Activated naive CD8-positive, alpha-beta T cell treated with anti-CD3 and anti-CD28 coated beads, Interleukin-2, amount 50 U/mL, for 16 hours (primary cell): ENCODE data around the gene TMEM120B.
"Not testable (repeated sequence)": the region's sequence is repeated elsewhere in the genome, so short reads cannot be mapped to it uniquely, and the experiment has no call there.

ENCODE experiments used
- DNase-seq: peaks from one replicate; pipeline ENCODE4 v3.0.0-alpha.2; 2020; ENCODE audit warnings: low read depth, low spot score

Gene TMEM120B

GRCh38 chr12:121712461-121713256 lies at the start of gene TMEM120B:
TMEM120B (plus strand) TSS chr12:121712752; CDS start chr12:121712896, 144 bp downstream.
- peak; percentile 34 for DNase-seq

- DNase-seq: no peak
These were observed 49.0 kb upstream of the TMEM120B start for GRCh38 chr12:121663610-121663929.

- not testable (repeated sequence) for DNase-seq
These were observed 45.7 kb upstream of the TMEM120B start for GRCh38 chr12:121666829-121667228.

- peak; percentile 22 for DNase-seq
These were observed 43.6 kb upstream of the TMEM120B start for GRCh38 chr12:121668750-121669520.

GRCh38 chr12:121669521-121669900 lies 43.0 kb upstream of the TMEM120B start, which contains the start of gene MORN3:
MORN3 (minus strand) TSS chr12:121669654; CDS start chr12:121669483, 171 bp downstream.
- no peak for DNase-seq

- no peak for DNase-seq
These were observed 39.5 kb upstream of the TMEM120B start for GRCh38 chr12:121673013-121673511.

- no peak for DNase-seq
These were observed 36.4 kb upstream of the TMEM120B start for GRCh38 chr12:121676190-121676589.

GRCh38 chr12:121678305-121678704 lies 34.2 kb upstream of the TMEM120B start:
- no peak for DNase-seq

- no peak for DNase-seq
These were observed 33.7 kb upstream of the TMEM120B start for GRCh38 chr12:121678716-121679300.

- not testable (repeated sequence) for DNase-seq
These were observed 32.8 kb upstream of the TMEM120B start for GRCh38 chr12:121679661-121680197.

- no peak for DNase-seq
These were observed 23.6 kb upstream of the TMEM120B start for GRCh38 chr12:121688966-121689365.

- no peak for DNase-seq
These were observed 23.1 kb upstream of the TMEM120B start for GRCh38 chr12:121689430-121689829.

GRCh38 chr12:121692744-121693143 lies 19.8 kb upstream of the TMEM120B start:
- DNase-seq: not testable (repeated sequence)

- no peak for DNase-seq
These were observed 19.3 kb upstream of the TMEM120B start for GRCh38 chr12:121693155-121693687.

- no peak for DNase-seq
These were observed 15.4 kb upstream of the TMEM120B start for GRCh38 chr12:121697093-121697698.

- not testable (repeated sequence) for DNase-seq
These were observed 14.7 kb upstream of the TMEM120B start for GRCh38 chr12:121697861-121698260.

GRCh38 chr12:121701667-121702277 lies 10.8 kb upstream of the TMEM120B start:
- DNase-seq: no peak

- no peak for DNase-seq
These were observed 9.6 kb upstream of the TMEM120B start for GRCh38 chr12:121702944-121703343.

- no peak for DNase-seq
These were observed 7.0 kb upstream of the TMEM120B start for GRCh38 chr12:121705514-121705913.

- DNase-seq: no peak
These were observed 4.1 kb upstream of the TMEM120B start for GRCh38 chr12:121708313-121709063.
